Endothelial cell of umbilical vein (primary cell): Measurements from ENCODE around the gene RALGPS1. TPM values are rescaled to one million over a fixed set of nuclear protein-coding genes. Genes with fewer than 3 reads are reported as not detected.

Experiments
- BruUV-seq: library from RNA; stranded (reverse); fragments of 400-500 nt; replicated peaks from 2 replicates; lab custom pipeline; 2021; lab: Mats Ljungman, UMichigan
- CTCF ChIA-PET: fragments of 300-600, 350-600 bp; sonication (Branson Sonifier 250); formaldehyde crosslinking; loops from one replicate; lab custom pipeline; 2021; ENCODE audit warnings: antibody characterized with exemption, inconsistent platforms; lab: Charles Lee
- POLR2A ChIA-PET: fragments of 300-600, 350-600 bp; sonication (Branson Sonifier 250); formaldehyde crosslinking; loops from one replicate; lab custom pipeline; 2021; ENCODE audit warnings: antibody characterized with exemption, inconsistent platforms; lab: Charles Lee
- DNase-seq: peaks from one replicate; pipeline ENCODE4 v3.0.0-alpha.2; 2011; ENCODE audit warnings: low read depth, low spot score
- FAIRE-seq: peaks from 2 replicates; lab custom pipeline; 2011; peaks lifted over from hg19 to GRCh38; lab: Jason Lieb, UNC
- H2AFZ ChIP-seq: 2 replicates; pipeline ENCODE4 v1.6.0; 2012; ENCODE audit warnings: low read depth, low read length, control low read depth, inconsistent platforms
- H3K27ac ChIP-seq: 2 replicates; pipeline ENCODE4 v1.5.1; 2011; ENCODE audit warnings: low read depth, mild to moderate bottlenecking, control low read depth, low read length, moderate library complexity; ENCODE audit not compliant: insufficient read depth
- H3K27me3 ChIP-seq, 2 experiments: 2 replicates each; pipeline versions ENCODE4 v1.6.0 to v1.6.1; 2011; ENCODE audit warnings: low read length in 2 of 2, mixed read lengths in 1 of 2; ENCODE audit not compliant: control insufficient read depth in 2 of 2, insufficient read depth in 2 of 2
- H3K36me3 ChIP-seq, 2 experiments: 2 replicates in 1 of 2; 3 replicates in 1 of 2; pipeline ENCODE4 v1.5.1; 2011; ENCODE audit warnings: low read length in 2 of 2, mild to moderate bottlenecking in 1 of 2, moderate library complexity in 1 of 2; ENCODE audit not compliant: control insufficient read depth in 2 of 2, insufficient read depth in 2 of 2; ENCODE audit errors: extremely low read depth in 1 of 2
- H3K4me1 ChIP-seq: 3 replicates; pipeline ENCODE4 v1.5.1; 2011; ENCODE audit warnings: mild to moderate bottlenecking, low read length; ENCODE audit not compliant: control insufficient read depth, insufficient read depth; ENCODE audit errors: extremely low read depth
- H3K4me2 ChIP-seq: 2 replicates; pipeline ENCODE4 v1.6.1; 2011; ENCODE audit warnings: low read length, control low read depth, mixed read lengths; ENCODE audit not compliant: insufficient read depth
- H3K4me3 ChIP-seq, 3 experiments: fragments of 200-600 bp in 1 of 3; sonication (generic), shearing (Covaris generic) in 1 of 3; replicated peaks in 1 of 3; 2 replicates each; pipeline ENCODE4 v1.5.1; 2011 to 2016; ENCODE audit warnings: control low read depth in 3 of 3, low read length in 3 of 3, mild to moderate bottlenecking in 2 of 3, inconsistent platforms in 1 of 3, low read depth in 1 of 3, moderate library complexity in 1 of 3; ENCODE audit not compliant: insufficient read depth in 1 of 3
- H3K79me2 ChIP-seq: 2 replicates; pipeline ENCODE4 v1.6.0; 2012; ENCODE audit warnings: low read length, inconsistent platforms; ENCODE audit not compliant: control insufficient read depth, insufficient read depth
- H3K9ac ChIP-seq: replicated peaks from 2 replicates; pipeline ENCODE3; 2011; ENCODE audit warnings: low read length, control low read depth; ENCODE audit not compliant: insufficient read depth; ENCODE audit errors: extremely low read depth
- H3K9me1 ChIP-seq: replicated peaks from 3 replicates; pipeline ENCODE4 v1.6.0; 2011; ENCODE audit warnings: mild to moderate bottlenecking, low read length; ENCODE audit not compliant: control insufficient read depth, insufficient read depth; ENCODE audit errors: extremely low read depth
- H3K9me3 ChIP-seq: replicated peaks from 2 replicates; pipeline ENCODE4 v1.5.1; 2012; ENCODE audit warnings: low read length, inconsistent platforms; ENCODE audit not compliant: control insufficient read depth, insufficient read depth
- H4K20me1 ChIP-seq: replicated peaks from 2 replicates; pipeline ENCODE3; 2011; ENCODE audit warnings: mild to moderate bottlenecking, low read length; ENCODE audit not compliant: control insufficient read depth, insufficient read depth; ENCODE audit errors: extremely low read depth
- EZH2 ChIP-seq: IDR thresholded peaks from 2 replicates; pipeline ENCODE4 v1.6.1; 2012; ENCODE audit warnings: borderline replicate concordance, low read depth, mild to moderate bottlenecking, moderate library complexity, low read length, inconsistent platforms; ENCODE audit not compliant: severe bottlenecking
- FOS ChIP-seq: IDR thresholded peaks from 2 replicates; pipeline ENCODE4 v1.6.1; 2011; ENCODE audit warnings: mild to moderate bottlenecking, low read length, moderate library complexity, borderline replicate concordance; ENCODE audit not compliant: insufficient read depth
- GATA2 ChIP-seq: IDR thresholded peaks from 2 replicates; pipeline ENCODE4 v1.7.0; 2011; ENCODE audit warnings: low read depth, mild to moderate bottlenecking, moderate library complexity, mixed read lengths, low read length; ENCODE audit not compliant: insufficient read length, insufficient read depth
- JUN ChIP-seq: IDR thresholded peaks from 2 replicates; pipeline ENCODE4 v1.6.1; 2011; ENCODE audit warnings: borderline replicate concordance, low read depth; ENCODE audit not compliant: insufficient read length, insufficient read depth
- MYC ChIP-seq: IDR thresholded peaks from one replicate; pipeline ENCODE4 v1.6.1; 2011; ENCODE audit warnings: mild to moderate bottlenecking, low read depth, low read length
- POLR2A ChIP-seq: IDR thresholded peaks from 2 replicates; pipeline ENCODE4 v1.6.1; 2012; ENCODE audit warnings: low read depth, mild to moderate bottlenecking, control low read depth, low read length
- POLR2AphosphoS5 ChIP-seq: IDR thresholded peaks from 2 replicates; pipeline ENCODE4 v1.6.1; 2012; ENCODE audit warnings: low read depth, mild to moderate bottlenecking, control low read depth, low read length, moderate library complexity; ENCODE audit not compliant: insufficient read depth
- dilution Hi-C: fragments of 300-500 bp; cut with MboI; formaldehyde crosslinking; loops from one replicate; pipeline ENCODE4 v1.15.0; 2019; ENCODE audit warnings: low sequenced_read_pairs; ENCODE audit not compliant: extremely low pct_ligation_motif_present
- intact Hi-C: fragments of 100-400 bp; cut with micrococcal nuclease; formaldehyde crosslinking; loops from one replicate; pipeline ENCODE4 v1.10.0; 2022
- polyA plus RNA-seq, 4 experiments: library from polyadenylated mRNA; depleted of rRNA in 3 of 4; stranded (reverse) in 3 of 4; unstranded in 1 of 4; fragments of >200 nt; gene quantifications; 2 replicates each; pipeline versions ENCODE4 v1.2.1 to v1.2.3, GENCODE V29; 2011 to 2012; ENCODE audit warnings: missing spikeins in 1 of 4
- total RNA-seq: library from RNA; stranded (reverse); gene quantifications from 2 replicates; pipeline ENCODE4 v1.2.3, GENCODE V29; 2021
- TF ChIP-seq, protein P1 (sequence below): IDR thresholded peaks from 2 replicates; pipeline ENCODE4 v1.6.1; 2011; ENCODE audit not compliant: insufficient read depth, insufficient read length
- TF ChIP-seq, protein P2 (sequence below), 2 donors: IDR thresholded peaks; 1 replicate in 1 of 2; 2 replicates in 1 of 2; pipeline ENCODE4 v1.5.1; 2011; ENCODE audit warnings: low read length in 2 of 2, mild to moderate bottlenecking in 2 of 2, moderate library complexity in 2 of 2, control low read depth in 1 of 2, inconsistent platforms in 1 of 2, low read depth in 1 of 2; ENCODE audit not compliant: insufficient read depth in 1 of 2; ENCODE audit errors: extremely low read depth in 1 of 2

The RALGPS1 gene
- total and polyA plus RNA-seq, 2 donors (not counting 3 experiments of a cell fraction or from before 2014, with no cell fraction given), result 3.8 to 5.5 TPM

DNA sequence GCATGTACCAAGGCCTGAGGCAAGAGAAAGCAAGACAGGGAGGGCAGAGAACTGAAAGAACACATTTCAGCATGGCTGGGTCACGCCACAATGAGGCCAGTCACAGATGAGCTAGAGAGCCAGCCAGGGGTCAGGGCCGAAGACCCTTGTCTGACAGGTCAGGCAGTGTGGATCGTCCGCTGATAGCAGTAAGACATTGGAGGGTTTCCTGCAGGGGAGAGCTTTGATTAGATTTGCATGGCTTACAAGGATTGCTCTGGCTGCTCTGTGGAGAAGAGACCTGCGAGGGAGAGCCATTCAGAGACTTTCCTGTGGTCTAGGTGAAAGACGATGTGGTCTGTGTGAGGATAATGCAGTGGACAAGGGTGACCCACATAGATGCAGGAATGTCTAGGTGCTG, 93.1 kb downstream of the RALGPS1 start:
- FAIRE-seq, result no peak
- no peaks in the 10 kb centered on the region for H3K9me3 ChIP-seq
- POLR2A ChIA-PET, result no interaction called here
- no peak overlapping the region for H3K9ac ChIP-seq
- intact Hi-C loops, result no loop called here
- no peaks in the 10 kb centered on the region for H3K79me2 ChIP-seq
- H4K20me1 ChIP-seq, result no peaks in the 10 kb centered on the region
- TF ChIP-seq, protein P1, sequence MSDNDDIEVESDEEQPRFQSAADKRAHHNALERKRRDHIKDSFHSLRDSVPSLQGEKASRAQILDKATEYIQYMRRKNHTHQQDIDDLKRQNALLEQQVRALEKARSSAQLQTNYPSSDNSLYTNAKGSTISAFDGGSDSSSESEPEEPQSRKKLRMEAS, result no peak
- no peak for TF ChIP-seq GATA2
- no peak for TF ChIP-seq FOS
- TF ChIP-seq MYC, result no peak
- TF ChIP-seq, protein P2, sequence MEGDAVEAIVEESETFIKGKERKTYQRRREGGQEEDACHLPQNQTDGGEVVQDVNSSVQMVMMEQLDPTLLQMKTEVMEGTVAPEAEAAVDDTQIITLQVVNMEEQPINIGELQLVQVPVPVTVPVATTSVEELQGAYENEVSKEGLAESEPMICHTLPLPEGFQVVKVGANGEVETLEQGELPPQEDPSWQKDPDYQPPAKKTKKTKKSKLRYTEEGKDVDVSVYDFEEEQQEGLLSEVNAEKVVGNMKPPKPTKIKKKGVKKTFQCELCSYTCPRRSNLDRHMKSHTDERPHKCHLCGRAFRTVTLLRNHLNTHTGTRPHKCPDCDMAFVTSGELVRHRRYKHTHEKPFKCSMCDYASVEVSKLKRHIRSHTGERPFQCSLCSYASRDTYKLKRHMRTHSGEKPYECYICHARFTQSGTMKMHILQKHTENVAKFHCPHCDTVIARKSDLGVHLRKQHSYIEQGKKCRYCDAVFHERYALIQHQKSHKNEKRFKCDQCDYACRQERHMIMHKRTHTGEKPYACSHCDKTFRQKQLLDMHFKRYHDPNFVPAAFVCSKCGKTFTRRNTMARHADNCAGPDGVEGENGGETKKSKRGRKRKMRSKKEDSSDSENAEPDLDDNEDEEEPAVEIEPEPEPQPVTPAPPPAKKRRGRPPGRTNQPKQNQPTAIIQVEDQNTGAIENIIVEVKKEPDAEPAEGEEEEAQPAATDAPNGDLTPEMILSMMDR (IDR thresholded peaks at IDR 0.05; ENCODE audit: extremely low read depth in 1 of 2, insufficient read depth in 1 of 2, low read depth in 1 of 2, low read length in 2 of 2), result no peak
- no peak for TF ChIP-seq EZH2
- no peak for TF ChIP-seq POLR2A
- no peak for TF ChIP-seq POLR2AphosphoS5
- TF ChIP-seq JUN, result no peak
- BruUV-seq, result no TSS peak
- H2AFZ ChIP-seq, result no peak overlapping the region
- H3K9me1 ChIP-seq, result no peaks in the 10 kb centered on the region
- DNase-seq, result no peak
- no peaks in the 10 kb centered on the region for H3K4me1 ChIP-seq
- H3K27me3 ChIP-seq, result peaks cover 4 to 8% of the 10 kb centered on the region in 2 experiments
- H3K4me3 ChIP-seq, result no peak overlapping the region
- CTCF ChIA-PET, result no interaction called here
- dilution Hi-C loops, result no loop called here
- no peak overlapping the region for H3K4me2 ChIP-seq
- no peaks in the 10 kb centered on the region for H3K36me3 ChIP-seq
- no peak overlapping the region for H3K27ac ChIP-seq
